ENCODE data around the gene ZNRF3. TPM values are rescaled to one million over a fixed set of nuclear protein-coding genes. Genes with fewer than 3 reads are reported as not detected.
A peak's percentile ranks its signal among the peaks of the same experiment; 100 is the strongest.
"Not testable (repeated sequence)": the region's sequence is repeated elsewhere in the genome, so short reads cannot be mapped to it uniquely, and the experiment has no call there.

The ZNRF3 gene
- total RNA-seq, 1 donor from 2014 or later: 8.1 TPM

DNA sequence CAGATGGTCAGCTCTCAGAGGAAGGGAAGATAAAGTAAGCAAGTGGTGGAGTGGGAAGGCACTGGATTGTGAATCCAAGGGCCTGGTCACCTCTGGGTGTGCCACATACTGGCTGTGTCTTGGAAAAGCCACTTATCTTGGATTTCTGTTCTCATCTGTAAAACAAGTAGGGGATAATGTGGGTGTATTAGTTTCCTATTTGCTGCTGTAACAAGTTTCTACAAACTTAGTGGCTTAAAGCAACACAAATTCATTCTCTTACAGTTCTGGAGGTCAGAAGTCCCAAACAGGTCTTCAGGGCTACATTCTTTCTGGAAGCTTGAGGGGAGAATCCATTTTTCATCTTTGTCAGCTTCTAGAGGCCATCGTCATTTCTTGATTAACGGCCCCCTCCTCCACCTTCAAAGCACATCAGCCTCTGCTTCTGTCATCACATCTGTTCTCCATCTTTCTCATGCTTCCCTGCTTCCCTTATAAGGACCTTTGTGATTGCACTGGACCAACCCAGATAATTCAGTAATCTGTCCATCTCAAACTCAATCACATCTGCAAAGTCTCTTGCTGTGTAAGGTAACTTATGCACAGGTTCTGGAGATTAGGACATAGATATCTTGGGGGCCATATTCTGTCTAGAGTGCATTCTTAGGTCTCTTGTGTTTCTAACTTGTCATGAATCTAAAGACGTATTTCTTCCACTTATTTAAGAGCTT is 102.4 kb downstream of the ZNRF3 start:
- no peak for DNase-seq

DNA sequence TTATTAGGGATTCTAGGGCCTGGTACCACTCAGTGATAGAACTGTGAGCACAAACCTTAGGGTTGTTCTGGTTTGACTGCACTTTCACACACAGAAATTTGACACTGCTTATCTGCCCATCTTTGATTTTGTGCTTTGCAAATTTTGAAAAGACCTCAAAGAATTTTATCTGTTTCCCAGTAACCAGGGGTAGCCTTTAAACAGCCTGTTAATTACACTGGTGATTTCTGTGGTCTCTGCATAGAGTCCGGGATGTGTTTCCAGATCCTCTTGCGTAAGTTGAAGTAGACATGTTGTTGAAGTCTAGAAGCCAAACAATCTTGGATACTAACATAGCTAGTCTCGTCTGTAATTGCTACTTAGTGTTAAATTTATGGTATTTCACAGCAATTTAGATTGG is 103.0 kb downstream of the ZNRF3 start:
- DNase-seq: no peak

DNA sequence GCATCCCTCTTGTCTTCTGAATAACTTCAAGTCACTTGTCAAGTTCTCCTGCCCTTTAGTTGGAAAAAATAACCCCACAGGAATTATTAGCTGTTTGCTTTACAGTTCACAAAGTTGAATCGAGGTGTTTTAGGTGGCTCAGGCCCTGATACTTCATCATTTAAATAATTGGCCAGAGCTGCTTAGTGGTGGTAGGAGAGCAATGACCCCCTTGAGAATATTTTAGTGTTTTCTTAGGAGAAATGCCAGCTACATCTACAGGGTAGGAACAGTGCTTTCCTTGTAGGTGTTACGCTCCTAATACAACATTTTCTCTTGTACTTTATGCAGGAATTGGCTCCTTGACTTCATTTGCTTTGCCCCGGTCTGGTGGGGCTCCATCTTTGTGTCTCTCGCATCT is 105.1 kb downstream of the ZNRF3 start:
- DNase-seq: no peak

DNA sequence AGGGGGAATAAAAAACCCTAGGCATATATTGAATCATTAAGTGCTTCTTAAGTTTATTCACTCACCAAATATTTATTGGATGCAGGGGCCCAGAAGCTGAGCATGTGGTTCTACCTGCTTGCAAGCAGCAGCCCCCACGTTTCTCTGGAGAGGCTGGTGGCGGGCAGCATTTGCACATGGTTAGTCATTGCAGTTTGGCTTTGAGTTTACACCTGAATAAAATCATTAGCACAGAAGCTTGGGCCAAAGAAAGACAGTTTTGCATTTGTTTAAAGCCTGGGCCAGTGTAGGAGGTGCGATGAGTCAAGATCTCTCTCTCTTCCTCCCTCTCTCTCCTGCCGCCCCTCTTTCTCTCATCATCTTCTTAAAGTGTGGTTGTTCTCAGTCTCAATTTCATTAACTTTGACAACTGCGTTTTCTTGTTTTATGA is 105.7 kb downstream of the ZNRF3 start:
- DNase-seq: peak; percentile 55

DNA sequence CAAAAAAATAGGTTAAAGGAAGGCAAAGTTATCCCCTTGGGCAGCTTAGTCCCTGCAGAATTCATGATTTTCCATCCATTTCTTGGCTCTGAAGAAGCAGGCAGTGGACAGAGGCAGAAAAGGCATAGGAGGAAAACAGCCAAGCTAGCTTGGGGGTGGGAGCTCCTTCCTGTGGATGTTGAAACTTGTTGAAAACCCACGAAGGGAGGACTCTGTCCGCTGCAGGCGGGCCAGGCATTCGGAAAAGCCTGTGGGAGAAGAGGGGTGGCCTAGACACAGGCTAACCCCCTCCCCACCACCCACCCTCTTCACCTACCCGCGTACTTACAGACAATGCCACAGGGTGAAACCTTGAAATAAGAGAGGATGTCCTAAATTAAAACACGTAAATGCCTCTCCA is 106.1 kb downstream of the ZNRF3 start:
- no peak for DNase-seq

DNA sequence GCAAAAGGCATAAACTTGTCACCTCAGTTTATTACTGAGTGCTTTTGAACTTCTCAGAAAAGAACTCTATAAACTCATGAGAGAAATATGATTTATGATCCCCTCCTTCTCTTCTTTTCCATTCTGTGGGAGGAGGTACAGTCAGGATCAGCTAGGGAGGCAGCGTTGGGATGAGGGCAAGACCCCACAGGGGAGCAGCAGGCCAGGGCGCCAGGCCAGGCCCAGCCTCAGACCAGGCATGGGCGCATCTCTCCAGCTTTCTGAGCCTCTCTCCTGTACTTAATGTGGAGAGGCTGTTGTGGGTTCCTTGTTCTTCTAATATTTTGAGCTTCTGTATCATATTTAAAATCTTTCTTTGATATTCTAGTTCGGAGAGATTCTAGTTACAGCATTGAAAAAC is 106.5 kb downstream of the ZNRF3 start:
- no peak for DNase-seq

DNA sequence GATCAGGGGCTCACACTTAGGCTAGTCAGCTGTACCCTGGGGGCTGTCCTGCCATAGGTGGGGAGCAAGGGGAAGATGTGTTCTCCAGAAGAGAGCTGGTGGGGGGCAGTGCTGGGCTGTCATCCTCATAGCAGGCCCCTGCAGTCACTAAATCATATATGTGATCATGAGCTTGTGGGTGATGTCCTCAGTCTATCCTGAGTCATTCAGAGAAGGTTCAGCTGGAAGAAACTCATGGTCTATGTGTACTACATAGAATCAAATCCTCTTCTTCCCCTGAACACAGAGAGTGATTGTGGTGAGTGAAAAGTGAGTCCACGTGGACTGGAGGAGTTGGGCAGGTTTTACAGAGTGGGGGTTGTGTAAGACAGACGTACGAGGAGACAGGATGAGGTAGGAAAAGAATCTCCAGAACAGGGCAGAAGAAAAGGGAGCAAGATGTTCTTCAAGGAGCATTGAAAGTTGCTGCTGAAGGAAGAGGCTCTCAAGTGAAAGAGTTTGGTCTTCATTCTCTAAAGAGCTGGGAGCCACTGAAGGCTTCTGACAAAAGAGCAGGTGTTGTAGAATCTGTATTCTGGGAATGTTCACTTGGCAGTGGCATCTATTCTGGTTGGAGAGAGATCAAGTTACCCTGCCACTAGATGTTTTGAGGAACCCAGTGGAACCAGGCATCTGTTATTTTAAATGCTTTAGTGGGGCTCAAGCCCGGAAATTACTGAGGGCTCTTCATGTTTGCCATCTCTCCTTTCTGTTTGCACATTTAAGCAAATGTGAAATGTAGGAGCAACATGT is 109.4 kb downstream of the ZNRF3 start:
- no peak for DNase-seq

DNA sequence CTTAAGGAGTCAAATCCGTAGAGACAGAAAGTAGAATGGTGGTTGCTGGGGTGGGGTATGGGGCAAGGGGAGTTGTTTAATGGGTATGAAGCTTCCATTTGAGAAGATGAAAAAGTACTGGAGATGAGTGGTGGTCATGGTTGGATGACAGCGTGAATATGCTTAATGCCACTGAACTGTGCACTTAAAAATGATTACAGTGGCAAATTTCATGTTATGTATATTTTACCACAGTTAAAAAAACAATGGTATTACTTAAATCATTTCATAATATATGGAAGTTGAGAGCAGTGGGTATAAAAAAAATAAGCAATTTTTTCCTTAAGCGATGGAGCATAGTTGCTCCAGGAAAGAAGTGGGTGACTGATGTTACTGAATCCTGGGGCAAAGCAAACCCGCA is 111.2 kb downstream of the ZNRF3 start:
- DNase-seq: no peak

DNA sequence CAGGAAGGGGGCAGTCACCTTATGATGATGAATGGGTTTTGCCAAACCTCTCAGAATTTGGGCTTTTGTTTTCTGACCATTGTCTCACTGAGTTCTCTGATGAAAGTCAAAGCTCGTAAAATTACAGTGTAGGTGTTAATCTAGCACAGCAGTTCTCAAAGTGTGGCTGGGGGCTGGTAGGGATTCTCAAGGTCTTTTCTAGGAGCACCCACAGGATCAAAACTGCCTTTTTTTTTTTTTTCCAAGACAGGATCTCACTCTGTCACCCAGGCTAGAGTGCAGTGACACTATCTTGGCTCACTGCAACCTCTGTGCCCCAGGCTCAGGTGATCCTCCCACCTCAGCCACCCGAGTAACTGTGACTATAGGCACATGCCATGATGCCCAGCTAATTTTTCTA is 112.2 kb downstream of the ZNRF3 start:
- DNase-seq: no peak

DNA sequence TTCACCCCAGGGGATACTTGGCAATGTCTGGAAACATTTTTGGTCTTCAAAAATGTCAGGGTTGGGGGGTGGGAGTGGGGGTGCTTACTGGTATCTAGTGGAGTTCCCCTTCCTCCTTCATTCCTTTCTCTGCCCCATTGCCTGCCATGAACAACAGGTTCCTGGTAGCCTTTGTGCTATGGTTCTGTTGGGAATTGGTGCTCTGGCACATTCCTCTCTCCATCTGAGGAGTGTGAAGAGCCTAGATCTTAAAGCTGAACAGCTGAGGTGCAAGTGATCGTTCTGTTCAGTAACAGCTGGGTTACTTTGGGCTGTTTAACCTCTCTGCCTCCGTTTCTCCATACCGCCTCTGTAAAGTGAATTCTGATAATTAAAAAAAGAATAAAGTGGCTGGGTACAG is 114.0 kb downstream of the ZNRF3 start:
- DNase-seq: no peak

DNA sequence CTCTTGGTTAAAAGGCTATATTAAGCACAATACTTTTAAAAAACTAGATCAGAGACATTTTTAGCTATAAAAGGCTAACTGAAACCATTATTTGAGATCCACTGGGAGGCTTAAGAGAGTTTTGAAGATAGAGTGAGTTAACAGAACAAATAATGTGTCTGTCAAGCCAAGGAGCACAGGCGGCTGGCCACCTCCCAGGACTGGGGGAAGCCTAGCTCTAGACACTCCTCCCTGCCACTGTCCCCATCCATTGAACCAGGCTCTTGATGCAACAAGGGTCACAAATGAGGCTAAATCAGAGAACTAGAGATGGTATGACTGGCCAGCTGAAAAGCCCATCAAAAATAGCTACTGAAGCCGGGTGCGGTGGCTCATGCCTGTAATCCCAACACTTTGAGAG is 115.3 kb downstream of the ZNRF3 start:
- no peak for DNase-seq

DNA sequence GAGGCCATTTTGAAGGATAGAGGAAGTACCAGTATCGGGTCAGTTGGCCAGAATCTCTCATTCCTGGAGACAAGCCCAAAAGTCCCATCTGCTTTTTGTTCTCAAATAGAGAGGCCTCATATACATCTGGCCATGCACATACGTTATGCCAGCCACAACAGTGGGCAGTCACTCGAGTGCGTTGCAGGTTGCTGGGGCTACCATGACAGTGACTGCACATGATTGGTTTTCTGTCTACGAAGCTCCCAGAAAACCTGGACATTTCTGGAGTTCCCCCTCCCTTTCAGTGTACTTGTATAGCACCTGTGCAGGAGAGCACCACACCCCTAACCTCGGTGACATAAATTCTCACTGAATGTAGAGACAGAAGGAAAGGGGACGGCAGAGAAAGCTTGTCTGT is 116.1 kb downstream of the ZNRF3 start:
- no peak for DNase-seq

DNA sequence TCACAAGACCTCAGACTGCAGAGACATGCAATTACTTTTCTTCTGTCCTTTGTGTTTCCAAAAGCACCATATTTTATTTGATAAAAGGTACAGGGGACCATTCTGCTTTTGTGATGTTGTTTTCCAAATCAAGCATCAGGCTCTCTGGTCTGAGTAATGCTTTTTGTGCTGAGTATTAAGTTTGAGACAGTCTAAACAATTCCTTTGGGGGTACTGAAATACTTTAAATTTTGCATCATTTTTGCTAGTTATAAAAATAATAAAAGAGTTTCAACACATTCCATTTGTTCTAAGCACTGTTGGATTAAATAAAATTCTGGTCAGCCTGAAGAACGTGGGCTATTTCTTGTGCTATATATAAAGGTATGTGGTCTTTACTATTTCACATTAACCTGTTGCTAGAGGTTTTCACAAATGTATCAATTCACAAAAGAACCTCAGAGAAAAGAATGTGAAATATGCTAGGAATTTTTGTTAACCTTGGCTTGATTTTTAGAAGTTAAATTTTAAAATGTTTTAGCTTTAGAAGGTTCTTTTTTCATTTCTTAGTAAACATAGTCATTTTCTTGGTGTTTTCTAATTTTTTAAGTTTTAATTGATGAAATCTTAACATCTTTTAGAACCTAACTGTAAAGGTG is 116.7 kb downstream of the ZNRF3 start:
- no peak for DNase-seq

DNA sequence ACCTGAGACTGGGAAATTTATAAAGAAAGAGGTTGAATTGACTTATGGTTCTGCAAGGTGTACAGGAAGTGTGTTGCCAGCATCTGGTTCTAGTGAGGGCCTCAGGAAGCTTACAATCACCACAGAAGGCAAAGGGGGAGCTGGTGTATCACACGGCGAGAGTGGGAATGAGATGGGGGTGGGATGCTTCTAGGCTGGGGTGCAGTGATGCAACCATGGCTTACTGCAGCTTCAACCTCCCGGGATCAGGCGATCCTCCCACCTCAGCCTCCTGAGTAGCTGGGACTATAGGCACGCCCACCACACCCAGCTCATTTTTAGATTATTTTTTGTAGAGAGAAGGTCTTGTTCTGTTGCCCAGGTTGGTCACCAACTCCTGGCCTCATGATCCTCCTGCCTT is 117.3 kb downstream of the ZNRF3 start:
- DNase-seq: no peak

DNA sequence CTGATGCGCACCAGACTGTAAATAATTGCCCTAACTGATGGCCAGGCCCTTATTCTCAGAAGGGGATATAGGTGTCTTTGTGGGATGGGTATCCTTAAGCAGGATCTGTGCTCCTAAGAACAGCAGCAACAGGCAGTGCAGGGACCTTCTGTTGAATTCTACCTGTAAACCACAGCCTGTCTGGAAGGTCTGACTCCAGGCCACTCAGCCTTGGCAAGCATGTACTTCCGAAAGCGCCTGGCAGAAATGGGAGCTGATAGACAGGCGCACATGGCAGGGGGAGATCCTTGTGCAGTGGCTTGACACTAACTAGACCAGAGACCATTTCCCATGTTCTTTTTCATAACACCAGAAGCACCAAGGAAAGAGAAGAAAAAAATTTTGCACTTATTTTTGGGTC is 119.2 kb downstream of the ZNRF3 start:
- DNase-seq: no peak

DNA sequence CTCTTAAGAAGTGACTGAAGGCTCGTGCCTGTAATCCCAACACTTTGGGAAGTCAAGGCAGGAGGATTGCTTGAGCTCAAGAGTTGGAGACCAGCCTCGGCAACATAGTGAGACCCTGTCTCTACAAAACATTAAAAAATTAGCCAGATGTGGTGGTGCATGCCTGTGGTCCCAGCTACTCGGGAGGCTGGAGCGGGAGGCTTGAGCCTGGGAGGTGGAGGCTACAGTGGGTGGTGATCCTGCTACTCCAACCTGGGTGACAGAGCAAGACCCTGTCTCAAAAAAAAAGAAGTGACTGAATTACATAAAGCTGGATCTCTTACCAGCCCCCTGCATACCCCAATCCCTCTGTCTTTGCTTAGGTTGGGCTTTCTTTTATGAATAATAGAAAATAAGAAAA is 120.2 kb downstream of the ZNRF3 start:
- DNase-seq: no peak

DNA sequence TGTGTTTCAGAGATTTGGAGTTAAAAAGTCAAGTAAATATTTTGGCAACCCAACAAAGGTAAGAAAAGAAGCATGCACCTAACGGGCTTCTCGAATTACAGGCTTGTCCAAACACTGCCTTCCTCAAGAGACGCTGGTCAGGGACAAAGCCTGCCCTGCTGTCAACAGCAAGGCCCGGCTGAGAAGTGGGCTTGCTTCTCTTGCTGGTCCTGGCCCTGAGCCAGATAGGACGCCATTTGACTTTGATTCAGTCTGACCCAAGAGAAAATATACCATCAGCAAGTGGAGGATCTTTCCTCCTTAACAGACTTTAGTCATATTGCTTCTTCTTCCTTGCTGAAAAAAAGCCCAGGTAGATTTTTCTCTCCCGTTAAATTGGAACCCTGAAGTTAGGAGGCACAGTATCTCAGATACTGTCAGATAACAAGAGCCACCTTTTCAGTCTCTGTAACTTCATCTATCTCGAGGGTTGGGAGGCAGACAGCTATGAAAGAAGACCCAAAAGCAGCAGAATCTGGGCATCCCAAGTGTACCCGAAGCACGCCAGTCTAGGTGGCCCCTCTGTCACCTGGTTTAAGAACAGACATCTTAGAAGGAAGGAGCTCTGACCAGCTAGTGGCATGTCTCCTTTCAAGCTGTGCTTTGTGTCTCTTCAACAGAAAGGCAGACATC is 120.7 kb downstream of the ZNRF3 start:
- DNase-seq: no peak

DNA sequence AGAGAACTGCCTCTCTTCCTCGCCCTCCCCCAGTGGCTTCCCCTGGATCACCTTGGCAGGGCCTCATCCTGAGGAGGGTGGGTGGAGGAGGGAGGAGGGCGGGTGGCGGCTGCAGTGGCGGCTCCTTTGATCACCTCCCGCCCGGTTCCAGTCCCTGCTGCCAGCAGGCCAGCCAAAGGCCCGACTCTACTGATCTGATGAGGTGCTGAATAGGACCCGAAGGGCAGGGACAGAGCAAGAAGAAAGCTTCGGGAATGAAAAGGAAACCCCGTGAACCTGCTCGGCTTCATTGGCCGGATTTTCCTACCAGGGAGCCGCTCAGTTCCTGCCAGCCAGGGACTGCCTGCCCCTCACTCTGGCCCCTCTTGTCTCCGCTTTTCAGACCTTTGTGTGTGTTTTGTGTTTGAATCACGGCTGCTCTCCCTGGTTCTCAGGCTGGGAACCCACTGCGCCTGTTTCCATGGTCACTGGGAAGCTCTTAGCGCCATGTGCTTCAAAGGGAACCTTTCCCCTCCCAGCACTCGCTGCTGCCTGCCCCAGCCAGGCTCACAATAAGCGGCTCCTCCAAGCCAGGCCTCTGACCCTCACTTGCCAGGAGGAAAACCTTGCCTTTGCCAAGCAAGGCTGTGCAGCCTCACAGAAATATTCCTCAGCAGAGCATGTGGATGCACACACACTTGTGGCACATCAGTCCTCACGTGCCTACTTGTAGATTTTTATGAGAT is 121.4 kb downstream of the ZNRF3 start:
- peak; percentile 21 for DNase-seq

DNA sequence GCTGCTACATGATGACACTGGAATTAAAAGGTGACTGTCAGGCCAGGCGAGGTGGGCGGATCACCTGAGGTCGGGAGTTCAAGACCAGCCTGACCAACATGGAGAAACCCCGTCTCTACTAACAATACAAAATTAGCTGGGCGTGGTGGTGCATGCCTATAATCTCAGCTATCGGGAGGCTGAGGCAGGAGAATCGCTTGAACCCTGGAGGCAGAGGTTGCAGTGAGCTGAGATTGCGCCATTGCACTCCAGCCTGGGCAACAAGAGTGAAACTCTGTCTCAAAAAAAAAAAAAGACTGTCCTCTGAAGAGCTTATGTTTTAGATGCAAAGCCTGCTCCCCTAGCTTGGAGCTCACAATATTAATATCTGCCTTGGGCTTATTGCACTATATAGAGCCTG is 122.4 kb downstream of the ZNRF3 start:
- DNase-seq: not testable (repeated sequence)

DNA sequence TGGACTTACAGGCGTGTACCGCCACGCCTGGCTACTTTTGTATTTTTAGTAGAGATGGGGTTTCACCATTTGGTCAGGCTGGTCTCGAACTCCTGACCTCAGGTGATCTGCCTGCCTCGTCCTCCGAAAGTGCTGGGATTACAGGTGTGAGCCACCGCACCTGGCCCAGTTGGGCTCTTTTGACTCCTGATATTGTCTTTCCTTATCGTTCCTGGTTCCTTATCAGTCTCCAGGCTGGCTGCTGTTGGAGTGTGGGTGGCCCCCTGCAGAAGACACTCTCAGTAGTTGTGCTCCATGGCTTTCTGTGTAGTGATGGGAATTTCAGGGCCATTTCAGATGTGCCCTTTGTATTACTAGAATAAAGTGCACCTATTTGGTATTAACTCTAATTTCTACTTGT is 123.0 kb downstream of the ZNRF3 start:
- no peak for DNase-seq

DNA sequence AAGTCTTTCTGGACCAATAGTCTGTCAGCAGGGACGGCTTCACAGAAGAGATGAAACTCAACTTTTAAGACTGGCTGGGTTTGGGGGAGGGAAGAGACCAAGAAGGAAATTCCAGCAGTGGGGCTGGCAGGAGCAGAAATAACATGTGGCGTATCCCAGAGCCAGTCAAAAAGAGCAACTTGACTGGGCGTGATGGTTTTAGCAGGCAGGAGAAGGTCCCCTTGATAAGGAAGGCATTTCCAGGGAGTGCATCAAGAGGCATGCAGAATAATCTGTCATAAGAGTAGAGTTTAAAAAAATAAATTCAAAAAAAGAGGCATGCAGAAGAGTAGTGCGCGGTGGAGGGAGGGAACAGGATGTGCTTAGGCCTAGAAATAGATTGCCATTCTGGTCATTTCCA is 125.8 kb downstream of the ZNRF3 start:
- no peak for DNase-seq

All from occipital lobe (tissue), 2 donors.